Activated CD8-positive, alpha-beta memory T cell treated with anti-CD3 and anti-CD28 coated beads, Interleukin-2, amount 50 U/mL, for 1 hour (primary cell): ENCODE data around the gene LMLN.
"Not testable (repeated sequence)": the region's sequence is repeated elsewhere in the genome, so short reads cannot be mapped to it uniquely, and the experiment has no call there.

ENCODE experiments used
- DNase-seq: peaks from one replicate; pipeline ENCODE4 v3.0.0-alpha.2; 2020; ENCODE audit errors: extremely low read depth

Gene LMLN

DNA sequence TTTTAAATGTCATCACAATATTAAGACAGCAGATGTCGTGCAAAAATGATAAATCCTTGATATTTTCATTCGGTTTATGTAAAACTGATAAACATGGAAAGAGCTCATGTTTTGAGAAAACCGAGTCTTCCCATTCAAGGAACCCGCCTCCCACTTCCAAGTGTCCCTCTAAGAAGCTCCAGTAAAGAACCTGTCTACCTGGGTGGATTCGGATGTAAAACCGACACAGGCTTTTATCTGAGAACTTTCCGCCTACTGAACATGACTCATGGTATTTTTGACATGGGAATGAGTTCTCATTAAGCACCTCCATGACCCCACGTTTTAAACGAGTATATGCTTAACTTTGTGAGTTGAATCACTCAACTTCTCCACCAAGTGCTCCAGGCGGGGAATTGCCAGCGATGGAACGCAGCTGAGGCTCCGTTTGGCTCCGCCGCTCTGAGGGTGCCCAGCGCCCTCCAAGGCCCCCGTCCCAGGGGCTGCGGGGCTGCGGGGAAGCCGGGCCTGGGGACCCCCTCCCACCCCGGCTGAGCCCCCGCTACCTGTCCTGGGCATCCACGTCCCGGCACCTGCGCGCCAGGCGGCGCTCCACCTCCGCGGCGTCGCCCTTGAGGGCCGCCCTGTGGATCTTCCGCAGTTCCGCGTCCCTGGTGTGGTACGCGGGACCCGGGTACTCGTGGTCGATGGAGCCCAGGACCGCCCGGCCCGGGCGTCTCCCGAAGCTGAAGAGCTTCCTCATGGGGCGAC lies 119.9 kb downstream of the LMLN start:
- DNase-seq = no peak

DNA sequence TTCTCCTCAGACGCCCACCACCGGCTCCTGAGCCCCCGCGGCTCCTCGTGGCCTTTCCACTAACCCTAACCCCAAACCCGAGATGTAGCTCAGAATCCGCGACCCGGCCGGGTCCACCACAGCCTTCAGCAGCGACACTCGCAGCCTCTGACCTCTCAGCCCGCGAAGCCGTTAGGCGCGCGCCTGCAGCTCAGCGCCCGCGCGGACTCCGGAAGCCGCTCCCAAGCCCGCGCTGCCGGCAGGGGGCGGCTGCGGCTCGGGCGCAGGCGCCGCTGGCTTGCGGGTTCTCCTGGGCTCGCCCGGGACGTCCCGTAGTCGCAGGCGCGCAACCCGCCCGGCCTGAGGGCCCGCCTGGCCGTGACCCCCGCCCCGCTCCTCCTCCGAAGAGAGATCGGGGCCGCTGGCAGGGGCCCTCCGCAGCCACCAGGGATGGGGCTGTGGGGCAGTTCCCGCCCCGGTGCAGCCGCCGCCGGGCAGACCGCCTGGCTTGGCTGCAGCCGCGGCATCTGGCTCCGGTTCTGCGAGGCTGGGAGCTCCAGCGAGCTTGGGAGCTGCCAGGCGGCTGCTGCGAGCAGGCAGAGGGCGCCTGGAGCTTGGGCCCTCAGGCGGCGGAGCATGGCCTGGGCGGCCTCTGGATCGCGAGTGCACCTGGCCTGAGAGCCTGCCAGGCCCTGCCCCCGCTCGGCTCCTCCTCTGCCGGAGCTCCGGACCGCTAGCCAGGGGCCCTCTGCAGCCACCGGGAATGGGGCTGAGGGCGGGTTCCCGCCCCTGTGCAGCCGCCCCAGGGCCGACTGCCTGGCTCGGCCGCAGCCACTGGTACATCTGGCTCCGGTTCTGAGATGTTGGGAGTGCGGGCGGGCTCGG lies 120.7 kb downstream of the LMLN start:
- peak; percentile 22 for DNase-seq

GRCh38 chr3:198081421-198081844 lies 121.4 kb downstream of the LMLN start:
- DNase-seq = no peak

DNA sequence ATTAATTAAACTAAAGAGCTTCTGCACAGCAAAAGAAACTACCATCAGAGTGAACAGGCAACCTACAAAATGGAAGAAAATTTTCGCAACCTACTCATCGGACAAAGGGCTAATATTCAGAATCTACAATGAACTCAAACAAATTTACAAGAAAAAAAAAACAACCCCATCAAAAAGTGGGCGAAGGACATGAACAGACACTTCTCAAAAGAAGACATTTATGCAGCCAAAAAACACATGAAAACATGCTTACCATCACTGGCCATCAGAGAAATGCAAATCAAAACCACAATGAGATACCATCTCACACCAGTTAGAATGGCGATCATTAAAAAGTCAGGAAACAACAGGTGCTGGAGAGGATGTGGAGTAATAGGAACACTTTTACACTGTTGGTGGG lies 122.2 kb downstream of the LMLN start:
- not testable (repeated sequence) for DNase-seq

DNA sequence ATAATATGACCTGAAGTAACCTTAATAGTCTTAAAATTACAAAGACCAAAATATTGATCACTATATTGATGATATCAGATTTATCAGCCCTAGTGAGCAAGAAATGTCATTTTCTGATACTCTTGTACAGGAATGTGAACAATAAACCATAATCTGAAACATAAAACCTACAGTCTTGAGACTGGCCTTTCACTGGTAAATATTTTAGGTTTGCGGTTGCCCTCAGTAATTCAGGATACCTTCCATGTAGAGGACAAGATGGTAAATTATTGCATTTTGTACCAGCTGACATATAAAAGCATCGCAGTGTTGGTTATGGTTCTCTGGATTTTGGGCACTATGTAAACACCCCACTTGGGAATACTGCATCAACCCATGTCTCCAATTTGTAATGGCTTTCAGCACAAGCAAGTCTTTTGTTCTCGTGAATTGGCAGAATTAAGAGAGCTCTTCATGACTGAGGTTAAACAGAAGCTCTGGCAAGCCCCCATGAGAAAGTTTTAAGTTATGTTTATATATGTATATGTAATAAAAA lies 128.5 kb downstream of the LMLN start:
- no peak for DNase-seq

GRCh38 chr3:198090795-198091332 lies 130.8 kb downstream of the LMLN start:
- DNase-seq = no peak

DNA sequence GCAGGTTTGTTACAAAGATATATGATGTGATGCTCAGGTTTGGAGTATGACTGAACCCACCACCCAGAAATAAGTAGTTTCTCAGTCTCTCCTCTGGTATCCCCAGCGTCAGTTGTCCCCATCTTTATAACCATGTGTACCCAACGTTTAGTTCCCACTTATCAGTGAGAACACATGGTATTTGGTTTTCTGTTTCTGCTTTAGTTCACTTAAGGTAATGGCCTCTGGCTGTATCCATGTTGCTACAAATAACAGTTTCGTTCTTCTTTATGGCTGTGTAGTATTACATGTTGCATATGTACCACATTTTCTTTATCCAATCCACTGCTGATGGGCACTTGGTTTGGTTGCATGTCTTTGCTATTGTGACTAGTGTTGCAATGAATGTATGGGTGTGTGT lies 132.3 kb downstream of the LMLN start:
- DNase-seq = no peak

- DNase-seq = no peak
Measured at GRCh38 chr3:198093112-198093679, 133.2 kb downstream of the LMLN start.
